Measurements from ENCODE around the gene ROR2.

Gene ROR2

DNA sequence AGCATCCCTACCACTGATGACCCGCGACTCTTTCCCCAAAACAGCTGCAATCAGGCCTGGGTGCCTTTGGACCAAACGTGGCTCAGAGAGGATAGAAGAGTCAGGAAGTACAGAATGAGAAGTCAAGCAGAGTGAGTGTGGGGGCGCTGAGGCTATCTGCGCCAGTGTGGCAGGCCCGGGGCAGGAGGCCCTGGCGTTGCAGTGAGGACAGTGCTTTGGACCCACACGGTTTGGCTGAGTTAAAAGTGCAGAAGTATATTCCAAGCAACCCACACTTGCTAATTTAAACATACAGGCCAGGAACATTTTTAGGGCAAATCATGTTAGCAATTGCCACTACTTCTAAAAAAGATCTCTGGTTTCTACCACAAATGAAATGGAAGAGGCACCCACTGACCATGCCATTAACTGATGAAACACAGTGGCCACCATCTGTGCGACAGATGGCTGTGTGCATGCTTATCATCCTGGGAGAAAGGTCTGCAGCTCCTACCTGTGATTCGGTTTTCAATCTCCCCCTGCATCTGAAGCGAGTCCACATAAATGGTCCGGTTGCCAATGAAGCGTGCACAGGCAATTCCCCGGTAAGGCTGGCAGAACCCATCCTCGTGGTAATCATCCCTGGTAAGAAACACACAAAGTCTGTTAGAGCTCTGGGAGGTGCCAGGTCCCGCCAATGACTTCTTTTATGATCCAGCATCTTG is 213.0 kb downstream of the ROR2 start:
- TF ChIP-seq, protein P1, sequence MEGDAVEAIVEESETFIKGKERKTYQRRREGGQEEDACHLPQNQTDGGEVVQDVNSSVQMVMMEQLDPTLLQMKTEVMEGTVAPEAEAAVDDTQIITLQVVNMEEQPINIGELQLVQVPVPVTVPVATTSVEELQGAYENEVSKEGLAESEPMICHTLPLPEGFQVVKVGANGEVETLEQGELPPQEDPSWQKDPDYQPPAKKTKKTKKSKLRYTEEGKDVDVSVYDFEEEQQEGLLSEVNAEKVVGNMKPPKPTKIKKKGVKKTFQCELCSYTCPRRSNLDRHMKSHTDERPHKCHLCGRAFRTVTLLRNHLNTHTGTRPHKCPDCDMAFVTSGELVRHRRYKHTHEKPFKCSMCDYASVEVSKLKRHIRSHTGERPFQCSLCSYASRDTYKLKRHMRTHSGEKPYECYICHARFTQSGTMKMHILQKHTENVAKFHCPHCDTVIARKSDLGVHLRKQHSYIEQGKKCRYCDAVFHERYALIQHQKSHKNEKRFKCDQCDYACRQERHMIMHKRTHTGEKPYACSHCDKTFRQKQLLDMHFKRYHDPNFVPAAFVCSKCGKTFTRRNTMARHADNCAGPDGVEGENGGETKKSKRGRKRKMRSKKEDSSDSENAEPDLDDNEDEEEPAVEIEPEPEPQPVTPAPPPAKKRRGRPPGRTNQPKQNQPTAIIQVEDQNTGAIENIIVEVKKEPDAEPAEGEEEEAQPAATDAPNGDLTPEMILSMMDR (IDR thresholded peaks at IDR 0.05; ENCODE audit: low read depth, low read length, missing control alignments) = no peak
- DNase-seq (ENCODE audit: extremely low read depth, low read depth) = no peak
- H3K4me3 ChIP-seq (replicated peaks; ENCODE audit: low read depth, low read length) = no peak overlapping the region

DNA sequence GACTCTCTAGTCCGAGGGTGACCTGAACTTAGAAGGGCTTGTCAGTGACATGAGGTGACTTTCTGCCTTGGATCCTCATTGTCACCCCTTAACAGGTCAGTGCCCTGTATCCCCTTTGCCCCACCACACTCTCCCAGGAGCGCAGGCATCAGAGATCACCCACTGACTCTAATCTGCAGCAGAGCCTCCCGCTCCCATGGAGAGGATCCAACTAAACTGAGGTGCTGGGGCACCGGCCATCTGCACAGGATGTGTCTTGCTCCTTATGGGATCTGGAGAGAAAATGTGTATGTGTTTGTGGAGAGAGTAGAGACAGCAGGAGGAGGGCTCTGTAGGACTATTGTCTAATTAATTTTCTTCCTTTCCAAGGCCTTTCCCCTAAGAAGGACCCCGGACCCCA is 213.7 kb downstream of the ROR2 start:
- no peak for DNase-seq (ENCODE audit: extremely low read depth, low read depth)
- no peak overlapping the region for H3K4me3 ChIP-seq (replicated peaks; ENCODE audit: low read depth, low read length)
- TF ChIP-seq, protein P1 (IDR thresholded peaks at IDR 0.05; ENCODE audit: low read depth, low read length, missing control alignments) = no peak

DNA sequence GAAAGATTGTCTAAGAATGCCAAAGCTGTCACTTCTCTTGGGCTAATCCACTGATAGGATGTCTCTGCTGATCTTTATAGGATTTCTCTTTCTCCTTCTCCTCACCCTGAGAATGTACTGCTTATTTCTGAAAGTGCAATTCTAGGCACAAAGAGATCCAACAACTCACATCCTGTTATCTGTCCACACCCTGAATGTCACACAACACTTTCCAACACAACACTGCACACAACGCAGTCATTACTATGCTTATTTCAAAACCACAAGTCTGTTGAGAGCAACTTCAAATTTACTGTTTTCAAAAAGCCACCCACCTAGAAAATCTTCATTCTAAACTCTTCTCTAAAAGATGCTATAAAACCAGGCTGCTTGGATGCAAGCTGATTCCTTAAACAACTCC is 215.0 kb downstream of the ROR2 start:
- TF ChIP-seq, protein P1 (IDR thresholded peaks at IDR 0.05; ENCODE audit: low read depth, low read length, missing control alignments) = no peak
- no peak for DNase-seq (ENCODE audit: extremely low read depth, low read depth)
- no peak overlapping the region for H3K4me3 ChIP-seq (replicated peaks; ENCODE audit: low read depth, low read length)

DNA sequence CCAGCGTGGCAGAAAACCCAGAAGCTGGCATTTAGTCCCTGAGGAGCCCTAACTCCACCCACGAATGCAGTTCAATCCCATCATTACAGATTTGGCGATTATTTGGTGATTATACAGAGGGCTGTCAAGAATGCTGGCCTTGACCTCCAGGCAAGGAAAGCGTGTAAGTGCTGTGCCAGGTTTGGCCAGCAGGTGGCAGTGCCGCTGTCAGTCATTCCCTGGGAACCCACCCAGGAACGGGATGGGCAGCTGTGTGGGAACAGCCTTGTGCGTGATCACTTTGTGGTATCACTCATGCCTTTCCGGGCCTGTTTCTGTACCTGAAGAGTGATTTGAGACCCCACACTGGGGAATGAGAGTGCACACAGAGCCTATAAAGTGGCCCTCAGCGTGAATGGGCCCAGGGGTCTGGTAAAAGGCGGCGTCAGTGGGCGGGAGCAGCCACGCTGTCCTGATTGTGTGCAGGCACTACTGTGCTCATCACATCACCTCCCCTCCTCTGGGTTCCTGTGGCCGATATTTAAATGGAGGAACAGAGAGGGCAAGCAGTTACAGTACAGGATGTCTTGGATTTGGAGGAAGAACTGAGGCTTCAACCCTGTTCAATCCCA is 215.6 kb downstream of the ROR2 start:
- TF ChIP-seq, protein P1 (IDR thresholded peaks at IDR 0.05; ENCODE audit: low read depth, low read length, missing control alignments) = peak; percentile 99
- no peak overlapping the region for H3K4me3 ChIP-seq (replicated peaks; ENCODE audit: low read depth, low read length)
- no peak for DNase-seq (ENCODE audit: extremely low read depth, low read depth)

DNA sequence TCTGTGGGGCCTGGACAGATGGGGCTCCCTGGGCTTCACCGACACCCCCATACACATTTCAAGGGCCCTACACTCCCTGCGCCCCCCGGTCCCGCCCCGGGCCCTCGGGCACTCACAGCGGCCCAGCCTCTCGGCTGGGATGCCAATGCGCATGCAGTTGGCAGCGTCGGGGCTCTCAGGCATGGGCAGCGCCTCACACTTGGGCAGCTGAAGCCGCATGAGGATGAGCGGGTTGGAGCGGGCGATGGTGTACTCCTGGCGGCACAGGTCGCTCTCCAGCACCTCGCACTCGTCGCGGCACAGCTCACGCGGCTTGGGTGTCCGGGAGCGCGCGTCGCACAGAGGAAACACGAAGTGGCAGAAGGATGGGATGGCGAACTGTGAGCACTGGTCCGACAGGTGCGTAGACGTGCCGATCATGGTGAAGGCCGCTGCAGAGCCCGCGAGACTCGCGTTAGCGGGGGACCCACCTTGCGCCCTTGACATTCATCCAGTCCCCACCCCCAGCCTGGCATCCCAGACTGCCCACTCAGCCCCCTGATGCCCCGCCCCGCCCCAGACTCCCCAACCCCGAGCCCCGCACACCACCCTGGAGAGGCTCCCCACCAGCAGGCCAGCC is 216.9 kb downstream of the ROR2 start:
- H3K4me3 ChIP-seq (replicated peaks; ENCODE audit: low read depth, low read length) = no peak overlapping the region
- no peak for DNase-seq (ENCODE audit: extremely low read depth, low read depth)
- TF ChIP-seq, protein P1 (IDR thresholded peaks at IDR 0.05; ENCODE audit: low read depth, low read length, missing control alignments) = no peak

DNA sequence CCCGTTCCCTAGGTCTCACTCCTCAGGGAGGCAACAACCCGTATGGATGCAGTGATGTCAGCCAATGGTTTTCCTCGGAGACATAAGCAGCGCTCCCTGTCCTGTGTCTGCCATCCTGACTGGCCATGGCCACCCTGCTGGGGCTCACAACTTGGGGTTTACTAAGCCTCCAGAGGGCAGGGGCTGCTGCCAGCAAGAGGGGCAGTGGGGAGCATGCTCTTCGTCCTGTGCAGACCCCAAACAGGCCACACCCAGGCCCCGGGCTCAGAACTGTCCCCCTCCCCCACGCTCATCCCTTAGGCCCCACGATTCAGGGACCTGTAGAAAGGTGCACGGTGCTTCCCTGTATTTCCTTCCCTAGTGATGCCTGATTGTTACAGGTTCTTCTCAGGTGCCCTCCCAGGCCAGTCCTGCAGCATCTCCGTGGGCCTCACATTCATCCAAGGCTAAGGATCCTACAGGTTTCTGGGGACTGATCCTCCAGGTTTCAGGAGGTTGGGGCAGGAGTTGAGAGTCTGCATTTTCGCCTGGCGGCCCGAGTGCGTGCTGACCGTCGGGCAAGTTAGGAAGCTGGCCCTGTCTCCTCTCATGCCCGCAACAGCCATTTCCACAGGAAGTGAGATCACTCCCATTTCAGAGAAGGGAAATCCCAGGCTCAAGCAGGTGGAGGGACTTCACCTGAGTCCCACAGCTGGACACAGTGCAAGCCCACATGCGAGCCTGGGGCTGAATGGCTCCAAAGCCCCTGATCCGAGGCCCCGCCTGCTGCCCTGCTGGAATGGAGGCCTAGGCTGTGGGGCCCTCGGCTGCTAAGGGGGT is 217.6 kb downstream of the ROR2 start:
- TF ChIP-seq, protein P1 (IDR thresholded peaks at IDR 0.05; ENCODE audit: low read depth, low read length, missing control alignments) = no peak
- no peak for DNase-seq (ENCODE audit: extremely low read depth, low read depth)
- no peak overlapping the region for H3K4me3 ChIP-seq (replicated peaks; ENCODE audit: low read depth, low read length)

Measured in HFF-Myc (cell line).